MM.1S (cell line): ENCODE results near the gene TRIM39.

Experiments used
- DNase-seq: peaks from one replicate; pipeline ENCODE4 v3.0.0-alpha.2; 2015
- H2AFZ ChIP-seq: fragments of 300-600 bp; sonication (generic); 2 replicates; pipeline ENCODE4 v1.6.0; 2016; ENCODE audit warnings: antibody characterized with exemption, low read length
- H3F3A ChIP-seq: fragments of 300-600 bp; sonication (generic); 2 replicates; pipeline ENCODE4 v1.6.1; 2016; ENCODE audit warnings: mild to moderate bottlenecking, antibody characterized with exemption, low read length, moderate library complexity, mixed read lengths; ENCODE audit not compliant: insufficient read depth
- H3K27ac ChIP-seq: fragments of 300-600 bp; sonication (generic); 2 replicates; pipeline ENCODE4 v1.5.1; 2016; ENCODE audit warnings: mild to moderate bottlenecking, low read length
- H3K27me3 ChIP-seq: fragments of 300-600 bp; sonication (generic); replicated peaks from 2 replicates; pipeline ENCODE4 v1.6.0; 2016; ENCODE audit warnings: low read length; ENCODE audit not compliant: insufficient read depth
- H3K36me3 ChIP-seq: fragments of 300-600 bp; sonication (generic); replicated peaks from 2 replicates; pipeline ENCODE4 v1.6.1; 2016; ENCODE audit warnings: mild to moderate bottlenecking, low read length, mixed read lengths; ENCODE audit not compliant: insufficient read depth
- H3K4me1 ChIP-seq: fragments of 300-600 bp; sonication (generic); 2 replicates; pipeline ENCODE4 v1.6.1; 2016; ENCODE audit warnings: low read length, mixed read lengths
- H3K4me2 ChIP-seq: fragments of 300-600 bp; sonication (generic); 2 replicates; pipeline ENCODE4 v1.6.0; 2016; ENCODE audit warnings: low read depth, low read length
- H3K4me3 ChIP-seq: fragments of 300-600 bp; sonication (generic); 2 replicates; pipeline ENCODE4 v1.5.1; 2016; ENCODE audit warnings: low read length, mixed read lengths
- H3K79me2 ChIP-seq: fragments of 300-600 bp; sonication (generic); 2 replicates; pipeline ENCODE4 v1.6.1; 2016; ENCODE audit warnings: mixed run types, low read length, mixed read lengths
- H3K9ac ChIP-seq: fragments of 300-600 bp; sonication (generic); 2 replicates; pipeline ENCODE4 v1.6.1; 2016; ENCODE audit warnings: low read length, mixed read lengths
- H3K9me2 ChIP-seq: fragments of 300-600 bp; sonication (generic); replicated peaks from 2 replicates; pipeline ENCODE4 v1.6.1; 2016; ENCODE audit warnings: mild to moderate bottlenecking, low read length, mixed read lengths; ENCODE audit not compliant: insufficient read depth
- H3K9me3 ChIP-seq: fragments of 300-600 bp; sonication (generic); replicated peaks from 2 replicates; pipeline ENCODE4 v1.6.1; 2016; ENCODE audit warnings: mild to moderate bottlenecking, low read length, mixed read lengths; ENCODE audit not compliant: insufficient read depth
- H4K20me1 ChIP-seq: fragments of 300-600 bp; sonication (generic); 2 replicates; pipeline ENCODE4 v1.6.1; 2016; ENCODE audit warnings: mild to moderate bottlenecking, low read length, moderate library complexity, mixed read lengths; ENCODE audit not compliant: insufficient read depth
- CTCF ChIP-seq: fragments of 300-600 bp; sonication (generic); IDR thresholded peaks from 2 replicates; pipeline ENCODE4 v1.5.1; 2016; ENCODE audit warnings: antibody characterized with exemption, low read length, mixed read lengths
- EZH2 ChIP-seq: fragments of 300-600 bp; sonication (generic); optimal IDR thresholded peaks from 2 replicates; pipeline ENCODE3; 2017; ENCODE audit warnings: low read depth, mild to moderate bottlenecking, antibody characterized with exemption, low read length, mixed read lengths
- EZH2phosphoT487 ChIP-seq: fragments of 300-600 bp; sonication (generic); IDR thresholded peaks from 2 replicates; pipeline ENCODE4 v1.6.1; 2018; ENCODE audit warnings: antibody characterized with exemption, low read length

Gene TRIM39

GRCh38 chr6:30355281-30355680 is 28.6 kb downstream of the TRIM39 start:
- H3K9me3 ChIP-seq = no peaks in the 10 kb centered on the region
- no peak overlapping the region for H3K4me2 ChIP-seq
- H2AFZ ChIP-seq = no peak overlapping the region
- no peak overlapping the region for H3K9ac ChIP-seq
- H3K36me3 ChIP-seq = no peaks in the 10 kb centered on the region
- H4K20me1 ChIP-seq = no peaks in the 10 kb centered on the region
- H3K9me2 ChIP-seq = no peaks in the 10 kb centered on the region
- no peak overlapping the region for H3K4me3 ChIP-seq
- TF ChIP-seq EZH2phosphoT487 (no peak), CTCF (no peak), EZH2 (no peak)
- H3K27me3 ChIP-seq = peaks cover 27% of the 10 kb centered on the region
- DNase-seq = no peak
- H3K27ac ChIP-seq = no peak overlapping the region
- no peaks in the 10 kb centered on the region for H3F3A ChIP-seq
- H3K79me2 ChIP-seq = no peaks in the 10 kb centered on the region
- no peaks in the 10 kb centered on the region for H3K4me1 ChIP-seq

- Histone ChIP-seq H3K27me3 (peaks cover 34% of the 10 kb centered on the region), H3F3A (no peaks in the 10 kb centered on the region), H3K36me3 (no peaks in the 10 kb centered on the region), H3K9me3 (no peaks in the 10 kb centered on the region), H3K9ac (no peak overlapping the region), H3K9me2 (no peaks in the 10 kb centered on the region), H3K4me3 (no peak overlapping the region), H3K79me2 (no peaks in the 10 kb centered on the region), H4K20me1 (no peaks in the 10 kb centered on the region), H3K4me1 (no peaks in the 10 kb centered on the region), H3K27ac (no peak overlapping the region), H2AFZ (no peak overlapping the region), H3K4me2 (no peak overlapping the region)
- DNase-seq = no peak
- TF ChIP-seq CTCF = no peak
- no peak for TF ChIP-seq EZH2
- no peak for TF ChIP-seq EZH2phosphoT487
Observed at GRCh38 chr6:30356536-30356935, 29.8 kb downstream of the TRIM39 start.

GRCh38 chr6:30357678-30358540 is 31.2 kb downstream of the TRIM39 start:
- no peaks in the 10 kb centered on the region for H3K9me3 ChIP-seq
- no peaks in the 10 kb centered on the region for H3F3A ChIP-seq
- H2AFZ ChIP-seq = peak overlapping the region; percentile 81
- H3K4me3 ChIP-seq = peak overlapping the region; percentile 50
- H3K27me3 ChIP-seq = peaks cover 37% of the 10 kb centered on the region
- no peaks in the 10 kb centered on the region for H3K4me1 ChIP-seq
- H3K9me2 ChIP-seq = no peaks in the 10 kb centered on the region
- no peak overlapping the region for H3K27ac ChIP-seq
- DNase-seq = peak; percentile 57
- no peaks in the 10 kb centered on the region for H4K20me1 ChIP-seq
- no peak overlapping the region for H3K9ac ChIP-seq
- H3K4me2 ChIP-seq = peak overlapping the region; percentile 93
- H3K36me3 ChIP-seq = no peaks in the 10 kb centered on the region
- no peaks in the 10 kb centered on the region for H3K79me2 ChIP-seq
- TF ChIP-seq EZH2phosphoT487 (no peak), EZH2 (no peak), CTCF (peak; percentile 76)
